Activated T-cell treated with anti-CD3 and anti-CD28 coated beads, Interleukin-2, amount 50 U/mL, for 48 hours (primary cell): ENCODE data around the gene DBH.

Experiments
- DNase-seq, 2 experiments: peaks; one replicate each; pipeline ENCODE4 v3.0.0-alpha.2; 2020

Gene DBH

DNA sequence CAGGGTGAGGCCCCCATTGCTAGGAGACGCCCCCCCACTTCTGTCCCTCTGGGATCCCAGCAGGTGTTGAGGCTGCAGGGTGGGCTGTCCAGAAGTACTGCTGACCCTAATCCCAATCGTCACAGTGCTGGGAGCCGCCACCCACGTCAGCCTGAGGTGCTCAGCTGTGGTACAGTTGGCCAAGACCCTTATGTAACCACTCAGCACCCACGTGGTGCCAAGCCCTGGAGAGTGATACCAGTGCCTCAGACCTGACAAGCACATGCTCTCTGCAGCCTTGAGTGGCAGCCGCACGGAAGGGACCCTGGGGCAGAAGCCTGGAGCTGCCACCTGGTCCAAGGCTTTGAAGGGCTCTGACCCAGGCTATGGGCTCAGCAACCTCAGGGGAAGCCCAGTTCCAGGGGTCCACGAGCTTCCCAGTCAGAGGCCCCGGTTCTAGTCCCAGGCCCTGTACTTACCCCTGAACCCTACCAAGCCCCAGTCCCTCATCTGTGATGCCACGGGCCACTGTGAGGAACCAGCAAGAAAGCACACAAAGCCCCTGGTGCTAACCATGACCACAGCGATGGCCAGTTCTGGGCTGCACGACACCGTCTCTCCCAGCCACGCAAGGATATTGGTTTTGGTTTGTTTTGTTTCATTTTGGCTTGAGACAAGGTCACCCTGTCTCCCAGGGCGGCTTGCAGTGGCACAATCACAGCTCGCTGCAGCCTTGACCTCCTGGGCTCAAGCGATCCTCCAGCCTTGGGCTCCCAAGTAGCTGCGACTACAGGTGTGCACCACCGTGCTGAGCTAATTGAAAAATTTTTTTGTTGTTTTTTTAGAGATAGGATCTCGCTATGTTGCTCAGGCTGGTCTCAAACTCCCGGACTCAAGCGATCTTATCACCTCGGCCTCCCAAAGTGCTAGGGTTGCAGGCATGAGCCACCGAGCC lies 50.7 kb downstream of the DBH start:
- DNase-seq = no peak

DNA sequence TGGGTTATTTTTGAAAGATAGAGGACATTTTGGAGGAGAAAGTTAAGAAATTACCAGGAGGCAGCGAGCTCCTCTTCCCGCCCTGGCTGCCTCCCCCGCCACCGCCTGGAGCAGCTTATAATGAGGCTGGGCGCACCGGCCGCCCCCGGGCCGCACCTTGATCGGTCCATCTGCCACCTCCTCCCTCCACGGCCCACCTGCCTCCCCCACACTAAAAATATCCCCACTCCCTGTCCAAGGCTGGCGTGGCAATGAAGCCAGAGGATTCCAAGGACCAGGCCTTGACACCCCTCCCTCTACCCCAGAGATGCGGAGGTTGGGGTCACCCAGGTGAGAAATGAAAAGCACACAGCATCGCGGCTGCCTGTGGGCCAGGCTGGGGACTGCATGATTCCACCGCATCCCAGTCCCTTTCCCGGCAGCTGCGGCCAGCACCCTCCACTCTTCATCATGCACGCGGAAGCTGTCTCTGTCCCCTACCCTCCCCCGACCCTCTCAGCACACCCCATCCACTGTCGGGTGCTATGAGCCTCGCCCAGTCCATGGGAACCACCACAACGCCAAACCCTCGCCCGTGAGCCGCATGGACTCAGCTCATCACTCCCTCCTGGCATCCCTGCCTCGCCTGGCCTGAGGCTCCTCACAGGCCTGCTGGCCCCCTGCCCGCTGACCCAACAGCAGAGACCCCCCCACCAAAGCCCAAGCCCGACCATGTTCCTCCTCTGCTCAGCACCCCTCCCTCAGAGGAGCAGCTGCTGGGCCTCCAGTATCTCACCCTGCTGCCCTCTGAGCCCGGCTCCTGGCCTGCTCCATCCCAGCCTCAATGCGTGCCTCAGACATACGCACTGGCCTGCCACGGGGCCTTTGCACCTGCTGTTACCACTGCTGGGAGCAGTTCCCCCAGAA lies 51.9 kb downstream of the DBH start:
- DNase-seq = no peak

GRCh38 chr9:133689151-133689763 lies 53.1 kb downstream of the DBH start:
- no peak for DNase-seq

DNA sequence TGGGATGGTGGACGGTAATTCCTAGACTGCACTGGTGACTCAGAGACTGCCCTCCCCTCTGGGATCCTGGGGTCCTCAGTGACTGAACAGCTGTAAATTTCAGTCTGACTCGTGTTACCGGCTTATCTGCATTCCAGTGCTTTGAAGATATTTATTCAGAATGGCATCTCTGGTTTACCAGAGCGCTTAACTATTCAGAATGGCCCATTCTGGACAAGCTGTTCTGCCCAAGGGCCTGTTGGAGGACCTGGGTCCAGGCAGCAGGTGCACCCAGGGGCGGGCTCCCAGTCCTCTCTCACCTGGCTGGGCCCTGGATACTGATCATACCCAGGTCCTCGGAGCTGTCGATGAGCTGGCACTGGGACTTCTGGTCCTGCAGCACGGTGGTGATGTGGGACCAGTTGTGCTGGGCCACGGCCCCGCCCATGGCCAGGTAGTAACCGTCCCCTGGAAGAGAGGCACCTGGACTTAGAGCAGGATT lies 54.0 kb downstream of the DBH start:
- no peak for DNase-seq

GRCh38 chr9:133691191-133691590 lies 55.0 kb downstream of the DBH start:
- no peak for DNase-seq

GRCh38 chr9:133691626-133692363 lies 55.6 kb downstream of the DBH start:
- DNase-seq = peak; percentile 53 to 59

DNA sequence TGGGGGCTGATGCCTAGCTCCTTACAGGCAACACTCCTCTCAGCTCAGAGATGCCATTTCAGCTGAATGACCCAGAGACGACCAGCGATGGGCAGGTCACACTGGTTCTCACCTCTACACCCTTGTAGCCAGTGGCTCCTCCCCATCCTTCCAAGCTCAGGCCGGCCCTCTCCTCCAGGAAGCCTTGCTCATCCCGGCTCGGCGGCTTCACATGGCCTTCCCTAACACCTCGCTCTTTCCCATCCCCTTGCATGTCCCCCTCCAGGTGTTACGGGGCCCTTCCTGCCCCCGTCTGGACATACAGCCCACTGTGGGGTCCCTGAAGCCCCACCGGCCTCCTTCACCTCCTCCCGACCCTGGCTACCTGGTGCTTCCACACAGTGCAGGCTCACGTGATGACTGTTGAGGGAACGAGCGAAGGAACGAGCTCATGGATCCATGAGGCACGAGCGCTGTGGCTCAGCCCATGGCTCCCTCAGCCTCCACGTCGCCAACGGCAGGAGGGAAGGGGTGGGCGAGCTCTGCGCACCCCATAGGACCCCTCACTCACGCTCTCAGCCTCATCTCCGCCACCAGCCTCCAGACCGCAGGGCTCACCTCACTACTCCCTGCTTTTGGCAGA lies 56.3 kb downstream of the DBH start:
- no peak for DNase-seq

DNA sequence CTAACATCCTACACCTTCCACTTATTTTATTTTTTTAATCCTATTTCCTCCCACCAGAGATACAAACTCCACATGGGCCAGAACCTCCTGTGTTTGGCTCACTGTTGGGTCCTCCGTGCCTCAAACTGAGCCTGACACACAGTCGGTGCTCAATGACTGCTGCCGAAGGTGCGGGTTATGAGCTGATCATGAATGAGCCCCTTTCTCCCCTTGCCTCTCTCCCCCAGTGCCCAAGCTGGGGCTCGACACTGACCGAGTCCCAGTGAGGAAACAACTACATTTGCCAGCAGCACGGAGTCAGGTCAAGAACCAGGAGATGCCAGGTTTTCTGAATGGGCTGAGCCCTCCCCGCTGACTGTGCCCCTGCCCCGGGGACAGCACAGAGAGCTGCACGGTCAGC lies 57.0 kb downstream of the DBH start:
- no peak for DNase-seq

DNA sequence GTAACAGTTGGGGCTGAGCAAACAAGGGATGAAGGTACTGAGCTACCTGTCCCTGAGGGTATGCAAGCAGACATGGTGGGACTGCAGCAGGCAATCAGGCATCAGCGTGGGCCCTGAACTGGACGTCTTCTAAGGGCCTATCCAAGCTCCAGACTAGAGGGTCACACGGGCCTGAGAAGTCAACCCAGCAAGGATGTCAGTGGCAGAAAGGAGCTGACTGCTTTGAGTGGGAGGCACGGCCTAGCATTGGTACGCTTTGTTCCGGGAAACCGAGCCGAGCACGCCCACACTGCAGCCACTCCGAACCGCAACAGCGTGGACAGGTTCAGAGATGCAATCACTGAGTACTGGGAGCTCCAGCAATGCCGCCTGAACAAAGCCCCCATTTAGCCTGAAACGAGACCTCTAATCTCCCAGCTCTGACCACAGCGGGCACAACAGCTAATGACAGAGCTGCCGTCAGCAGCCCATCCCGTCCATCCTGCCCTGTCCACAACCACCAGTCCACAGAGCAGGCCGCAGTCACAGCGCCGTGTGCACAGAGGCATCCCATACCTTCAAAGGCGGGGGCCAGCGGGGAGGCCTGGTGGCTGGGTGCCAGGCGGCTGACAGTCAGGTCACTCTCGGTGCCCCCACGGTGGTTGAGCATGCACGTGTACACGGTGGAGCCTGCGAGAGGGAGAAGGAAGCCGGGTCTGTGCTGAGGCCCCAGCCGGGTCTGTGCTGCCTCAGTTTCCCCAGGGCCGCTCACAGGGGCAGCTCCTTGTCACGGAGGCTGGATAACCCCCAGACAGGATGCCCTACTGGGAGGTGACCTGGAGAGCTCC lies 57.8 kb downstream of the DBH start:
- no peak for DNase-seq

DNA sequence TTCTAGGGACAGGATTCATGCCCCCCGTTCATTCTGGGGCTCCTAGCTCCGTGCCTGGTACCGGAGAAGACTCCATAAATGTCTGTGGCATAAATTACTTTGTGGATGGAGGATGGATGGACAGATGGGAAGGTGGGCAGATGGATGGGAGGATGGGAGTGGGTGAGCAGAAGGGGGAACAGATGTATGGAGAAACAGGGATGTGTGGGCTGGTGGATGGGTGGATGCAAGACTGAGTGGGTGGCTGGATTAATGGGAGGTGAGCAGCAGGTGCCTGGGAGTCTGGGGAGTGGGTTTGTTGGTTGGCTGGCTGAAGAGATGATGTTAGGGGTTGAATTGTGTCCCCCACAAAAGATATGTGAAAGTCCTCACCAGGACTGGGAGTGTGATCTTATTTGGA lies 58.5 kb downstream of the DBH start:
- DNase-seq = no peak

DNA sequence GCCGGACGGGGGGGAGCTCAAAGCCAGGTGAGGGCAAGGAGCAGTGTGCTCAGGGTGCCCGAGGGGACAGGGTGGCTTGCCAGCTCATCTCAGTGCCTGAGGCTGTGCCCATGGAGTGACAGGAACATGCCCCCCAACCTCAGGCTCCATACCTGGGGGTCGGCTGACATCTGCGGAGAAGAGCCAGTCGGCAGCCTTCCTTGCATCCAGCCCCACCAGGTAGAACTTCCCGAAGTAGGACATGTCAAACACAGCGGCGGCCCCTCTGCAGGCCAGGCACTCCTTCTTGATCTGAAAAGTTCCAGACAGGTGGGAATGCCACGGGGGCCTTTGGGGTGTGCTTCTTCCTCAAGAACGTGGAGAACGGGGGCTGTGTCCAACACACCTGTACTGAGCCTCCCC lies 59.9 kb downstream of the DBH start:
- DNase-seq = no peak

GRCh38 chr9:133699546-133699945 lies 63.4 kb downstream of the DBH start:
- no peak for DNase-seq

DNA sequence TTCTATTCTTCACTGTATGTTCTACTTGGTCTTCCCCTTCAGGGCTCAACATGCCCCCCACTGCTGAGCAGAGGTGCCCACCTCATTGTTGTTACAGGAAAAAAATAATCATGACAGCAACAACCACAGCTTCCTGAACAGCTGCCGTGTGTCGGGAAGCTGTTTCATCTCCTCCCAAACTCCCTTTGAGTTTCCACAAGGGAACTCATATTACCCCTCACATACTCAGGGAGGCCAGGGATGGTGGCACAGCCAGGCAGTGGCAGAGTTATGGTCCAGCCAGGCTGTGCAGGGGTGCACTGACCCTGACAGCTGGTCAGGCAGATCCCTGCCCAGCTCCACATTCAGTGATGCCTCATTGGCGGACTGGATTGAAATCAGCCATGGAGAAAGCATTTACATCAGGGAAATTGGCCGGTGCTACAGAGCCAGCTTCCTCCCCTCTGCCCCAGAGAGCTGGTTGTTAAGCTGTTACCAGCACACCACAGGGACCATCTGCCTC lies 64.7 kb downstream of the DBH start:
- DNase-seq = no peak

GRCh38 chr9:133701321-133701980 lies 65.3 kb downstream of the DBH start:
- peak; percentile 75 to 77 for DNase-seq

DNA sequence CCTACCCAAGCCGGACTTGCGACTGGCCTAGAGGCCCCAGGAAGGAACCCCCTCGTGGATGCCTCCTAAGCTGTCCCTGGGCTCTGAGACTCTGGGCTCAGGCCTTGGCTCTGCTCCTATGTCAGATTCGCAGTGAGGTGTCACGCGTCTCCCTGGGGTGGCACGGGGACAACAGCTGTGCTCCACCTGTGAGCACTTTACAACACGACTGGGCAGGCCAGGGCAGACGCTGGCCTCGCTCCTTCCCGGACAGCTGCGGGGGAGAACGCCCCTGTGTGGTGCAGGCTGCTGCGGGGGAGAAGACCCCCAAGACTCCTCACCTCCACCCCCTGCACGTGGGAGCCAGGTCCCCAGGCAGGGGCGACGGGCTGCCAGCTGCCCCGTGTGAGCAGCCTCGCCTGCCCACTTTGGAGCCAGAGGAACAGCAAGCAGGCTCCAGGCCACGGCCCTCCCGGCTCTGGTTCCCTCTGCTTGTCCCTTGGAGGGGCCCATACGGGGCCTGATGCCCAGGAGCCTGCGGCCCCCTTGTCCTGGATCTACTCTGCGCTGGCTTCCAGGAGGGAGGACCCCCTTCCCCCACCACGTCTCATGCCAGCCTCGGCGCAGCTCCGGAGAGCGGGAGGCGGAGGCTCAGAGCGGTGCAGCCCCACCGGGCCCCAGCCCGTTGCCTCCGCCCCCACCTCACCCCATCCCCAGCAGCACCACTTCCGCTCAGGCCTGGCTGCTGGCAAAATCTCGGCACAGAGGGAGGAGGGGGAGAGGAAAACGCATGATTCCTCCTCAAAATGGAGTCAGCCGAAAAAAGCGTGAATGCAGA lies 66.0 kb downstream of the DBH start:
- peak; percentile 74 to 79 for DNase-seq

- peak in 1 of 2 experiments; percentile 46 for DNase-seq
Observed at GRCh38 chr9:133702798-133703590, 66.8 kb downstream of the DBH start.

- DNase-seq = no peak
Observed at GRCh38 chr9:133703591-133704399, 67.6 kb downstream of the DBH start.
